Uterus (tissue), 4 donors: ENCODE data around the gene MTCL1. TPM values are rescaled to one million over a fixed set of nuclear protein-coding genes. Genes with fewer than 3 reads are reported as not detected.

ENCODE experiments used
- DNase-seq, 2 donors: peaks; one replicate each; pipeline ENCODE4 v3.0.0-alpha.2; 2019 to 2020
- H3K27ac ChIP-seq, 2 donors: fragments of 200-600 bp; sonication (generic); 1 replicate in 1 of 2; 2 replicates in 1 of 2; pipeline ENCODE4 v1.5.1; 2016 to 2018
- H3K27me3 ChIP-seq, 2 donors: fragments of 200-600 bp; sonication (generic); one replicate each; pipeline ENCODE4 v1.5.1; 2018 to 2019; ENCODE audit warnings: control low read depth in 1 of 2
- H3K36me3 ChIP-seq, 2 donors: fragments of 200-600 bp; sonication (generic); one replicate each; pipeline ENCODE4 v1.5.1; 2019; ENCODE audit warnings: control low read depth in 1 of 2
- H3K4me1 ChIP-seq, 2 donors: fragments of 200-600 bp; sonication (generic); one replicate each; pipeline ENCODE4 v1.5.1; 2018 to 2019; ENCODE audit warnings: control low read depth in 1 of 2
- H3K4me3 ChIP-seq, 2 donors: fragments of 200-600 bp; sonication (generic); 1 replicate in 1 of 2; 2 replicates in 1 of 2; pipeline ENCODE4 v1.5.1; 2018 to 2019; ENCODE audit warnings: mild to moderate bottlenecking in 1 of 2
- H3K9me3 ChIP-seq, 2 donors: fragments of 200-600 bp; sonication (generic); one replicate each; pipeline ENCODE4 v1.5.1; 2019; ENCODE audit warnings: control low read depth in 1 of 2
- CTCF ChIP-seq, 4 experiments: fragments of 200-600 bp in 2 of 4; fragments of 450-650 bp in 2 of 4; sonication (generic) in 2 of 4; IDR thresholded peaks; one replicate each; pipeline ENCODE4 v1.5.1; 2016 to 2019; ENCODE audit warnings: antibody characterized with exemption in 4 of 4, mild to moderate bottlenecking in 2 of 4, moderate library complexity in 1 of 4
- POLR2A ChIP-seq, 2 donors: fragments of 450-650 bp; IDR thresholded peaks; one replicate each; pipeline ENCODE4 v1.6.1; 2016; ENCODE audit warnings: antibody characterized with exemption in 2 of 2, mild to moderate bottlenecking in 1 of 2, moderate library complexity in 1 of 2
- intact Hi-C: fragments of 100-400 bp; cut with DNase I; formaldehyde crosslinking; loops from one replicate; pipeline ENCODE4 v1.15.1; 2023; ENCODE audit warnings: low total_unique reads
- total RNA-seq, 4 donors: library from RNA; depleted of rRNA in 3 of 4; stranded (reverse); fragments of >200 nt in 3 of 4; gene quantifications; one replicate each; pipeline versions ENCODE4 v1.1.0 to v1.2.4, GENCODE V29; 2014 to 2023
- donor health status: DM: yes; HTN: yes; CAD: no.

Gene MTCL1
- total RNA-seq, 4 donors from 2014 or later: 8.8 to 25.9 (median 11.0) TPM; not detected in 1

GRCh38 chr18:8791171-8791651 is 85.9 kb downstream of the MTCL1 start:
- Histone ChIP-seq H3K27me3 (no peaks in the 10 kb centered on the region), H3K36me3 (no peaks in the 10 kb centered on the region), H3K27ac (no peak overlapping the region), H3K9me3 (no peaks in the 10 kb centered on the region), H3K4me1 (no peaks in the 10 kb centered on the region), H3K4me3 (no peak overlapping the region)
- intact Hi-C loops: no loop called here
- no peak for DNase-seq
- TF ChIP-seq POLR2A (IDR thresholded peaks at IDR 0.05) (no peak), CTCF (IDR thresholded peaks at IDR 0.05) (no peak)

- no peak for DNase-seq
- Histone ChIP-seq H3K4me1 (no peaks in the 10 kb centered on the region), H3K9me3 (no peaks in the 10 kb centered on the region), H3K36me3 (no peaks in the 10 kb centered on the region), H3K4me3 (no peak overlapping the region), H3K27me3 (no peaks in the 10 kb centered on the region), H3K27ac (no peak overlapping the region)
- TF ChIP-seq CTCF (IDR thresholded peaks at IDR 0.05) (no peak), POLR2A (IDR thresholded peaks at IDR 0.05) (no peak)
- intact Hi-C loops: no loop called here
Observed at GRCh38 chr18:8792688-8793316, 87.4 kb downstream of the MTCL1 start.

- intact Hi-C loops: no loop called here
- no peaks in the 10 kb centered on the region for H3K4me1 ChIP-seq
- no peaks in the 10 kb centered on the region for H3K9me3 ChIP-seq
- no peaks in the 10 kb centered on the region for H3K27me3 ChIP-seq
- no peak for TF ChIP-seq POLR2A (IDR thresholded peaks at IDR 0.05)
- TF ChIP-seq CTCF (IDR thresholded peaks at IDR 0.05): no peak
- H3K27ac ChIP-seq: no peak overlapping the region
- H3K36me3 ChIP-seq: no peaks in the 10 kb centered on the region
- no peak for DNase-seq
- no peak overlapping the region for H3K4me3 ChIP-seq
Observed at GRCh38 chr18:8793445-8794155, 88.2 kb downstream of the MTCL1 start.

GRCh38 chr18:8794156-8794933 is 89.0 kb downstream of the MTCL1 start:
- no peaks in the 10 kb centered on the region for H3K4me1 ChIP-seq
- TF ChIP-seq POLR2A (IDR thresholded peaks at IDR 0.05) (no peak), CTCF (IDR thresholded peaks at IDR 0.05) (no peak)
- no peaks in the 10 kb centered on the region for H3K9me3 ChIP-seq
- no peak for DNase-seq
- H3K36me3 ChIP-seq: no peaks in the 10 kb centered on the region
- no peak overlapping the region for H3K27ac ChIP-seq
- intact Hi-C loops: no loop called here
- H3K27me3 ChIP-seq: no peaks in the 10 kb centered on the region
- no peak overlapping the region for H3K4me3 ChIP-seq

- Histone ChIP-seq H3K4me3 (no peak overlapping the region), H3K27me3 (no peaks in the 10 kb centered on the region), H3K36me3 (no peaks in the 10 kb centered on the region), H3K4me1 (no peaks in the 10 kb centered on the region), H3K27ac (no peak overlapping the region), H3K9me3 (no peaks in the 10 kb centered on the region)
- intact Hi-C loops: no loop called here
- TF ChIP-seq POLR2A (IDR thresholded peaks at IDR 0.05): no peak
- TF ChIP-seq CTCF (IDR thresholded peaks at IDR 0.05): no peak
- DNase-seq: no peak
Observed at GRCh38 chr18:8794934-8795280, 89.6 kb downstream of the MTCL1 start.
